HCT116 (cell line): ENCODE results near the gene LRRC7. TPM values are rescaled to one million over a fixed set of nuclear protein-coding genes. Genes with fewer than 3 reads are reported as not detected.

ENCODE experiments used
- ATAC-seq: fragments of 200-7000 bp; cut with Tn5 transposase; 2 replicates; pipeline ENCODE4 v1.9.1; 2020; ENCODE audit warnings: mild to moderate bottlenecking, moderate library complexity
- BruUV-seq: library from RNA; stranded (reverse); fragments of 400-500 nt; replicated peaks from 2 replicates; lab custom pipeline; 2021; lab: Mats Ljungman, UMichigan
- CTCF ChIA-PET: fragments of 300-600 bp; sonication (Branson Sonifier 250); formaldehyde crosslinking; loops from one replicate; lab custom pipeline; 2021; ENCODE audit warnings: antibody characterized with exemption; lab: Charles Lee
- POLR2A ChIA-PET: fragments of 300-600, 350-600 bp; sonication (Branson Sonifier 250); formaldehyde crosslinking; loops from one replicate; lab custom pipeline; 2021; ENCODE audit warnings: antibody characterized with exemption; lab: Charles Lee
- RAD21 ChIA-PET, 2 experiments: fragments of 300-600 bp; sonication (Branson Sonifier 250); formaldehyde crosslinking; loops; one replicate each; lab custom pipeline; 2023; ENCODE audit warnings: low total read pairs in 2 of 2; ENCODE audit not compliant: uncharacterized antibody in 2 of 2, unreplicated experiment in 2 of 2, low non-redundant PET in 1 of 2; lab: Charles Lee
- DNase-seq: peaks from one replicate; pipeline ENCODE4 v3.0.0-alpha.2; 2010; ENCODE audit warnings: low read depth, low spot score
- H2AFZ ChIP-seq: fragments of 200-600 bp; shearing (Covaris generic), sonication (generic); 2 replicates; pipeline ENCODE4 v1.6.1; 2017; ENCODE audit warnings: low read depth, mixed run types, mixed read lengths, antibody characterized with exemption, low read length; ENCODE audit not compliant: poor library complexity, severe bottlenecking
- H3K27ac ChIP-seq: 2 replicates; pipeline ENCODE4 v1.5.1; 2012; ENCODE audit warnings: low read depth, low read length
- H3K27me3 ChIP-seq: fragments of 200-600 bp; sonication (generic); 2 replicates; pipeline ENCODE4 v1.6.1; 2016; ENCODE audit warnings: mixed run types, low read length, mixed read lengths; ENCODE audit not compliant: insufficient read depth
- H3K36me3 ChIP-seq, 2 experiments: fragments of 200-500 bp in 1 of 2; fragments of 200-600 bp in 1 of 2; sonication (Bioruptor generic) in 1 of 2; sonication (generic) in 1 of 2; 2 replicates each; pipeline versions ENCODE4 v1.5.1 to v1.6.1; 2014 to 2016; ENCODE audit warnings: low read length in 2 of 2, inconsistent platforms in 1 of 2, mixed read lengths in 1 of 2, mixed run types in 1 of 2; ENCODE audit not compliant: insufficient read depth in 2 of 2, control insufficient read depth in 1 of 2
- H3K4me1 ChIP-seq, 2 experiments: fragments of 200-600 bp in 1 of 2; sonication (generic) in 1 of 2; 2 replicates each; pipeline versions ENCODE4 v1.5.1 to v1.6.1; 2012 to 2017; ENCODE audit warnings: low read length in 2 of 2, inconsistent platforms in 1 of 2, mild to moderate bottlenecking in 1 of 2, mixed read lengths in 1 of 2, mixed run types in 1 of 2, moderate library complexity in 1 of 2; ENCODE audit not compliant: insufficient read depth in 2 of 2, control insufficient read depth in 1 of 2
- H3K4me2 ChIP-seq: fragments of 200-600 bp; sonication (generic); 2 replicates; pipeline ENCODE4 v1.6.1; 2017; ENCODE audit warnings: mixed run types, low read length, mixed read lengths
- H3K4me3 ChIP-seq, 2 experiments: fragments of 200-600 bp in 1 of 2; sonication (generic) in 1 of 2; replicated peaks in 1 of 2; 2 replicates each; pipeline ENCODE4 v1.5.1; 2011 to 2016; ENCODE audit warnings: low read length in 2 of 2, control low read depth in 1 of 2, low read depth in 1 of 2, mild to moderate bottlenecking in 1 of 2, mixed read lengths in 1 of 2, mixed run types in 1 of 2
- H3K79me2 ChIP-seq: fragments of 200-600 bp; sonication (generic); 2 replicates; pipeline ENCODE4 v1.6.1; 2017; ENCODE audit warnings: mild to moderate bottlenecking, mixed run types, low read length, moderate library complexity, mixed read lengths; ENCODE audit not compliant: insufficient read depth
- H3K9ac ChIP-seq: fragments of 200-600 bp; sonication (generic); 2 replicates; pipeline ENCODE4 v1.6.1; 2016; ENCODE audit warnings: low read length, mixed read lengths
- H3K9me2 ChIP-seq: fragments of 200-600 bp; sonication (generic), shearing (Covaris generic); 2 replicates; pipeline ENCODE4 v1.6.1; 2017; ENCODE audit warnings: mixed run types, mild to moderate bottlenecking, moderate library complexity; ENCODE audit not compliant: insufficient read depth
- H3K9me3 ChIP-seq, 2 experiments: fragments of 200-500 bp in 1 of 2; fragments of 200-600 bp in 1 of 2; sonication (Bioruptor generic) in 1 of 2; sonication (generic) in 1 of 2; 2 replicates each; pipeline ENCODE4 v1.6.1; 2014 to 2017; ENCODE audit warnings: low read length in 2 of 2, mixed read lengths in 2 of 2, inconsistent platforms in 1 of 2, low read depth in 1 of 2, mild to moderate bottlenecking in 1 of 2, mixed run types in 1 of 2, moderate library complexity in 1 of 2; ENCODE audit not compliant: control insufficient read depth in 1 of 2, insufficient read depth in 1 of 2
- H4K20me1 ChIP-seq: fragments of 200-600 bp; sonication (generic), shearing (Covaris generic); 2 replicates; pipeline ENCODE4 v1.6.1; 2017; ENCODE audit warnings: mixed run types, mild to moderate bottlenecking, moderate library complexity; ENCODE audit not compliant: insufficient read depth
- ATF3 ChIP-seq: IDR thresholded peaks from 2 replicates; pipeline ENCODE4 v1.6.1; 2012
- CBX3 ChIP-seq: IDR thresholded peaks from 2 replicates; pipeline ENCODE4 v1.6.1; 2012; ENCODE audit warnings: low read depth
- CEBPB ChIP-seq: IDR thresholded peaks from 2 replicates; pipeline ENCODE4 v1.6.1; 2012; ENCODE audit warnings: low read depth
- ELF1 ChIP-seq: IDR thresholded peaks from 2 replicates; pipeline ENCODE4 v1.6.1; 2012; ENCODE audit warnings: low read depth, borderline replicate concordance
- EZH2phosphoT487 ChIP-seq: fragments of 200-600 bp; IDR thresholded peaks from 2 replicates; pipeline ENCODE4 v1.6.1; 2018; ENCODE audit warnings: antibody characterized with exemption, borderline replicate concordance
- FOSL1 ChIP-seq: IDR thresholded peaks from 2 replicates; pipeline ENCODE4 v1.6.1; 2012; ENCODE audit warnings: low read depth
- JUND ChIP-seq: IDR thresholded peaks from 2 replicates; pipeline ENCODE4 v1.6.1; 2012
- MAX ChIP-seq: IDR thresholded peaks from 2 replicates; pipeline ENCODE4 v1.6.1; 2012
- POLR2A ChIP-seq: IDR thresholded peaks from 2 replicates; pipeline ENCODE4 v1.7.0; 2011; ENCODE audit warnings: borderline replicate concordance; ENCODE audit not compliant: insufficient read depth, insufficient read length; ENCODE audit errors: extremely low read depth
- POLR2AphosphoS5 ChIP-seq: IDR thresholded peaks from 2 replicates; pipeline ENCODE4 v1.6.1; 2011; ENCODE audit warnings: mild to moderate bottlenecking, low read depth, low read length, moderate library complexity
- RAD21 ChIP-seq: IDR thresholded peaks from 2 replicates; pipeline ENCODE4 v1.6.1; 2012; ENCODE audit warnings: low read depth, mild to moderate bottlenecking
- SIN3A ChIP-seq: IDR thresholded peaks from 2 replicates; pipeline ENCODE4 v1.6.1; 2012; ENCODE audit warnings: low read depth
- TCF7L2 ChIP-seq: IDR thresholded peaks from 2 replicates; pipeline ENCODE4 v1.7.0; 2011; ENCODE audit warnings: borderline replicate concordance, inconsistent platforms; ENCODE audit not compliant: insufficient read depth, insufficient read length; ENCODE audit errors: extremely low read depth
- YY1 ChIP-seq: IDR thresholded peaks from 2 replicates; pipeline ENCODE4 v1.6.1; 2011; ENCODE audit warnings: low read length, low read depth, moderate library complexity, mild to moderate bottlenecking; ENCODE audit not compliant: insufficient replicate concordance; ENCODE audit errors: extremely low read depth
- ZNF274 ChIP-seq: fragments of 200-500 bp; sonication (Bioruptor generic); IDR thresholded peaks from 2 replicates; pipeline ENCODE4 v1.6.1; 2014; ENCODE audit warnings: mild to moderate bottlenecking, low read depth, low read length, inconsistent platforms
- intact Hi-C: fragments of 100-400 bp; cut with micrococcal nuclease; formaldehyde crosslinking; loops from 2 replicates; pipeline ENCODE4 v1.10.0; 2022
- total RNA-seq: library from RNA; stranded (reverse); gene quantifications from one replicate; pipeline ENCODE4 v1.2.1, GENCODE V29; 2021; ENCODE audit not compliant: unreplicated experiment

The LRRC7 gene
- total RNA-seq, 1 experiment from 2014 or later, result not detected

- no peaks in the 10 kb centered on the region for H4K20me1 ChIP-seq
- intact Hi-C loops, result no loop called here
- H3K9ac ChIP-seq, result no peak overlapping the region
- CTCF ChIA-PET, result no interaction called here
- H2AFZ ChIP-seq, result no peak overlapping the region
- POLR2A ChIA-PET, result no interaction called here
- DNase-seq, result no peak
- TF ChIP-seq CEBPB (no peak), POLR2A (no peak), MAX (no peak), FOSL1 (no peak), JUND (no peak), CBX3 (no peak), EZH2phosphoT487 (no peak), SIN3A (no peak)
- TF ChIP-seq, all 23 proteins: peak for 0
- Histone ChIP-seq H3K27me3 (peaks cover 8% of the 10 kb centered on the region; the same call in 1 of the 2 replicates), H3K4me3 (no peak overlapping the region), H3K36me3 (no peaks in the 10 kb centered on the region), H3K27ac (no peak overlapping the region), H3K4me2 (no peak overlapping the region), H3K79me2 (no peaks in the 10 kb centered on the region), H3K9me3 (no peaks in the 10 kb centered on the region), H3K4me1 (no peaks in the 10 kb centered on the region), H3K9me2 (no peaks in the 10 kb centered on the region)
- no peak for ATAC-seq
- BruUV-seq, result no TSS peak
- RAD21 ChIA-PET, result no interaction called here
Measured at GRCh38 chr1:70115315-70115714, 547.6 kb downstream of the LRRC7 start.

- no peak overlapping the region for H2AFZ ChIP-seq
- no TSS peak for BruUV-seq
Measured at GRCh38 chr1:70117046-70117445, 549.3 kb downstream of the LRRC7 start.

More at GRCh38 chr1:70117046-70117445, 549.3 kb downstream of the LRRC7 start:
- ATAC-seq (no peak), DNase-seq (no peak)
- Histone ChIP-seq H4K20me1 (no peaks in the 10 kb centered on the region), H3K36me3 (no peaks in the 10 kb centered on the region), H3K27ac (no peak overlapping the region), H3K4me3 (no peak overlapping the region), H3K9me3 (no peaks in the 10 kb centered on the region), H3K79me2 (no peaks in the 10 kb centered on the region), H3K27me3 (peaks cover 17% of the 10 kb centered on the region; the same call in 1 of the 2 replicates), H3K4me2 (no peak overlapping the region), H3K9me2 (no peaks in the 10 kb centered on the region), H3K4me1 (no peaks in the 10 kb centered on the region), H3K9ac (no peak overlapping the region)
- CTCF ChIA-PET, result no interaction called here
- intact Hi-C loops, result no loop called here
- POLR2A ChIA-PET, result no interaction called here
- TF ChIP-seq ELF1 (no peak), RAD21 (no peak), ZNF274 (no peak), YY1 (no peak), CEBPB (no peak), ATF3 (no peak), MAX (no peak), EZH2phosphoT487 (no peak), POLR2AphosphoS5 (no peak), TCF7L2 (no peak)
- RAD21 ChIA-PET, result no interaction called here
